Stimulated activated CD4-positive, alpha-beta T cell treated with anti-CD3 and anti-CD28 coated beads, Interleukin-2, amount 100 ng/mL, for 48 hours (primary cell): ENCODE results near the gene P3H3.

ENCODE experiments used
- DNase-seq, 2 donors: peaks; one replicate each; pipeline ENCODE4 v3.0.0-alpha.2; 2020

Gene P3H3

GRCh38 chr12:6799147-6799546 is 29.1 kb upstream of the P3H3 start:
- DNase-seq, result no peak

GRCh38 chr12:6807170-6807569 is 21.0 kb upstream of the P3H3 start:
- no peak for DNase-seq

- no peak for DNase-seq
These were observed 19.2 kb upstream of the P3H3 start for GRCh38 chr12:6809056-6809455.

GRCh38 chr12:6810758-6811157 is 17.4 kb upstream of the P3H3 start:
- no peak for DNase-seq

GRCh38 chr12:6813363-6813762 is 14.8 kb upstream of the P3H3 start:
- DNase-seq, result no peak

- DNase-seq, result no peak
These were observed 11.6 kb upstream of the P3H3 start for GRCh38 chr12:6816598-6816997.

- DNase-seq, result no peak
These were observed 11.1 kb upstream of the P3H3 start for GRCh38 chr12:6817098-6817497.

- DNase-seq, result no peak
These were observed 10.5 kb upstream of the P3H3 start for GRCh38 chr12:6817662-6818157.

GRCh38 chr12:6818222-6818621 is 10.0 kb upstream of the P3H3 start:
- no peak for DNase-seq

GRCh38 chr12:6818645-6819044 is 9.6 kb upstream of the P3H3 start:
- DNase-seq, result no peak

- DNase-seq, result no peak
These were observed 8.8 kb upstream of the P3H3 start for GRCh38 chr12:6819106-6820030.

GRCh38 chr12:6820166-6820565 is 8.0 kb upstream of the P3H3 start:
- no peak for DNase-seq

- DNase-seq, result no peak
These were observed 6.4 kb upstream of the P3H3 start, which contains the start of gene GPR162 for GRCh38 chr12:6821591-6822425. TSS of gene GPR162 (plus strand) at chr12:6821821. CDS start at chr12:6823899, 2,078 bp downstream.

- no peak for DNase-seq
These were observed 5.6 kb upstream of the P3H3 start for GRCh38 chr12:6822426-6823135.

- DNase-seq, result no peak
These were observed 4.8 kb upstream of the P3H3 start for GRCh38 chr12:6823182-6824084.

GRCh38 chr12:6824085-6824775 is 4.0 kb upstream of the P3H3 start:
- DNase-seq, result no peak

GRCh38 chr12:6824901-6825381 is 3.3 kb upstream of the P3H3 start:
- no peak for DNase-seq

GRCh38 chr12:6825398-6826124 is 2.6 kb upstream of the P3H3 start:
- DNase-seq, result peak; percentile 91 to 92

GRCh38 chr12:6826125-6826733 is 2.0 kb upstream of the P3H3 start:
- no peak for DNase-seq
